ENCODE results near the gene CDK7. TPM values are rescaled to one million over a fixed set of nuclear protein-coding genes. Genes with fewer than 3 reads are reported as not detected.
A peak's percentile ranks its signal among the peaks of the same experiment; 100 is the strongest.

Gene CDK7
- total RNA-seq (30.6 and 36.5 TPM in 2 replicates), polyA plus RNA-seq (12.3 and 17.0 TPM in 2 replicates), polyA minus RNA-seq (7.5 and 11.6 TPM in 2 replicates)
- 24.1 TPM for total RNA-seq (2013)

DNA sequence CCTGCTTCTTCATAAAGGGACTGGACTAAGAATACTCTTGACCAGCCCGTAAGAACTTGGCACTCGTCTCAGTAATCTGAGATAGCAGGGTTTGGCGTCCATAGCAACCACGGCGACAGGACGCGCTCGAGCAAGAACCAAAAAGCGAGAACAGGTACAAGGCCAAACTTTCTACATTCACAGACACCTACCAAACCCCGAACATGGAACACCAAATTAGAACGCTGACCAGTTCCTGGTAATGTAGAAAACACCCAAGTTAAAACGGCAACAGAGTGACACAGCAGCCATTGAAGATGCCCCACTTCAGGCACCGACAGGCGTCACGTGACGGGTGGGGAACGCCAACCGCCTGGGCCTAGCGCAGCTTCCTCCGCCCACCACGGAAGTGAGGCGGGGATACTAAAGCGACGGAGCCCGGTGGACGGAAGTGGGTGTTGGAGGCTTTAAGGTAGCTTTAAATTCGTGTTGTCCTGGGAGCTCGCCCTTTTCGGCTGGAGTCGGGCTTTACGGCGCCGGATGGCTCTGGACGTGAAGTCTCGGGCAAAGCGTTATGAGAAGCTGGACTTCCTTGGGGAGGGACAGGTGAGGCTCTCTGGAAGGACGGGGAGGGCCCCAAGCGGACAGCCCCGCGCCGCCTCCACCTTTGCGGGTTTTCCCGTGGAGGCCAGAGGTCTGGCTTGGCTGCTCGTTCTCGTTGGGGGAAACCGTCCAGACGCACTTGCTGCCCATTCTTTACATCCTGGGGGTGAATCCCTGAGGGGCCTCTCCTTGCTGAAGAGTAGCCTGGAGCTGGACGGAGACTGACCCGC lies at the start of gene CDK7:
Gene CDK7 (plus strand): TSS at position 430 of the 812 bp plus-strand sequence. CDS start 90 bp downstream, at position 520.
- POLR2A ChIA-PET = interaction anchor here (0.8 to 1.7 kb wide), 4 partner anchors 17 to 141 kb away, joined by 3 to 5 read pairs (median 4); partner anchors contain the start of gene SLC30A5
- ATAC-seq (ENCODE audit: low read depth) = peak; percentile 99
- Mint-ChIP-seq H3K4me3 (peak within 1 kb of the TSS; percentile 100), H3K4me1 (peaks cover 38% of the 10 kb centered on the region), H3K27ac (peak within 1 kb of the TSS; percentile 93), H3K9me3 (ENCODE audit: insufficient read depth) (no peaks in the 10 kb centered on the region), H3K27me3 (no peaks in the 10 kb centered on the region)
- peak; percentile 92 for DNase-seq
- Histone ChIP-seq H3K4me3 (ENCODE audit: control extremely low read depth in 1 of 5, extremely low read depth in 1 of 5, insufficient read depth in 1 of 5, low read depth in 2 of 5, low read length in 4 of 5) (peak within 1 kb of the TSS; percentile 77 to 99 (median 94)), H3K27ac (ENCODE audit: low read length in 2 of 2) (peak within 1 kb of the TSS; percentile 50 to 83), H2AFZ (ENCODE audit: insufficient read depth, low read depth, low read length, poor library complexity, severe bottlenecking) (peak within 1 kb of the TSS; percentile 93), H3K4me1 (ENCODE audit: control insufficient read depth in 2 of 2, insufficient read depth in 2 of 2, low read length in 2 of 2) (peaks cover 6 to 21% of the 10 kb centered on the region in 2 donors), H3K4me2 (replicated peaks; ENCODE audit: low read depth, low read length, poor library complexity, severe bottlenecking) (peak within 1 kb of the TSS; percentile 78), H4K20me1 (ENCODE audit: control insufficient read depth, insufficient read depth, low read length, poor library complexity, severe bottlenecking) (no peaks in the 10 kb centered on the region), H3K36me3 (replicated peaks in 1 of 2; ENCODE audit: control extremely low read depth in 1 of 2, control insufficient read depth in 1 of 2, extremely low read depth in 1 of 2, insufficient read depth in 2 of 2, low read length in 1 of 2) (peaks cover 5% of the 10 kb centered on the region in 2 experiments), H3K9ac (ENCODE audit: low read length) (peak within 1 kb of the TSS; percentile 84), H3K9me3 (ENCODE audit: control extremely low read depth in 1 of 3, control insufficient read depth in 2 of 3, insufficient read depth in 1 of 3, low read length in 2 of 3) (no peaks in the 10 kb centered on the region), H3K27me3 (replicated peaks in 1 of 4; ENCODE audit: control extremely low read depth in 1 of 4, control insufficient read depth in 3 of 4, insufficient read depth in 4 of 4, low read length in 3 of 4) (no peaks in the 10 kb centered on the region), H3K79me2 (ENCODE audit: control insufficient read depth, insufficient read depth, low read length) (peaks cover 45% of the 10 kb centered on the region)
- CTCF ChIA-PET = interaction anchor here (1.6 to 2.6 kb wide), 6 partner anchors 13 to 141 kb away, joined by 3 to 12 read pairs (median 8); partner anchors contain the start of gene SLC30A5
- intact Hi-C loops (cut with micrococcal nuclease) = loop anchor here (1.0 kb wide), 7 partner anchors 17 to 141 kb away; partner anchors contain the start of genes AK6, CCDC125, CENPH and RAD17
- whole genome bisulfite sequencing (ENCODE audit: insufficient coverage) = under 1% methylated on average over 48 of the region's 49 CpGs
- no peak for TF ChIP-seq CTCF (IDR thresholded peaks at IDR 0.05)
- TF ChIP-seq EZH2 (IDR thresholded peaks at IDR 0.05; ENCODE audit: borderline replicate concordance, insufficient read depth, low read depth, low read length, poor library complexity, severe bottlenecking) = no peak

GRCh38 chr5:69187342-69187741 lies 47.3 kb upstream of the CDK7 start:
- H3K27ac Mint-ChIP-seq = no peak overlapping the region
- no peak overlapping the region for H2AFZ ChIP-seq (ENCODE audit: insufficient read depth, low read depth, low read length, poor library complexity, severe bottlenecking)
- no peak overlapping the region for H3K4me2 ChIP-seq (replicated peaks; ENCODE audit: low read depth, low read length, poor library complexity, severe bottlenecking)
- H4K20me1 ChIP-seq (ENCODE audit: control insufficient read depth, insufficient read depth, low read length, poor library complexity, severe bottlenecking) = no peaks in the 10 kb centered on the region
- POLR2A ChIA-PET = no interaction called here
- DNase-seq = no peak
- peaks cover 0 to 2% (median 0%) of the 10 kb centered on the region in 3 donors for H3K9me3 ChIP-seq (ENCODE audit: control extremely low read depth in 1 of 3, control insufficient read depth in 2 of 3, insufficient read depth in 1 of 3, low read length in 2 of 3)
- TF ChIP-seq CTCF (IDR thresholded peaks at IDR 0.05) (no peak), EZH2 (IDR thresholded peaks at IDR 0.05; ENCODE audit: borderline replicate concordance, insufficient read depth, low read depth, low read length, poor library complexity, severe bottlenecking) (no peak)
- no peaks in the 10 kb centered on the region for H3K9me3 Mint-ChIP-seq (ENCODE audit: insufficient read depth)
- H3K79me2 ChIP-seq (ENCODE audit: control insufficient read depth, insufficient read depth, low read length) = no peaks in the 10 kb centered on the region
- H3K36me3 ChIP-seq (replicated peaks in 1 of 2; ENCODE audit: control extremely low read depth in 1 of 2, control insufficient read depth in 1 of 2, extremely low read depth in 1 of 2, insufficient read depth in 2 of 2, low read length in 1 of 2) = no peaks in the 10 kb centered on the region
- ATAC-seq (ENCODE audit: low read depth) = no peak
- intact Hi-C loops (cut with micrococcal nuclease) = no loop called here
- H3K4me1 Mint-ChIP-seq = peaks cover 17% of the 10 kb centered on the region
- H3K27ac ChIP-seq (ENCODE audit: low read length in 2 of 2) = no peak overlapping the region
- H3K4me3 ChIP-seq (ENCODE audit: control extremely low read depth in 1 of 5, extremely low read depth in 1 of 5, insufficient read depth in 1 of 5, low read depth in 2 of 5, low read length in 4 of 5) = no peak overlapping the region
- H3K4me1 ChIP-seq (ENCODE audit: control insufficient read depth in 2 of 2, insufficient read depth in 2 of 2, low read length in 2 of 2) = peaks cover 9 to 14% of the 10 kb centered on the region in 2 donors
- H3K27me3 ChIP-seq (replicated peaks in 1 of 4; ENCODE audit: control extremely low read depth in 1 of 4, control insufficient read depth in 3 of 4, insufficient read depth in 4 of 4, low read length in 3 of 4) = no peaks in the 10 kb centered on the region
- CTCF ChIA-PET = no interaction called here
- WGBS (ENCODE audit: insufficient coverage) = 100% methylated on average over 2 of the region's 2 CpGs
- no peak overlapping the region for H3K9ac ChIP-seq (ENCODE audit: low read length)
- H3K4me3 Mint-ChIP-seq = peak overlapping the region; percentile 54
- no peaks in the 10 kb centered on the region for H3K27me3 Mint-ChIP-seq

Measured in B cell (primary cell).